IPS-18a (cell line): ENCODE data around the gene POC1A.
"Not testable (repeated sequence)": the region's sequence is repeated elsewhere in the genome, so short reads cannot be mapped to it uniquely, and the experiment has no call there.

Experiments
- H3K27ac ChIP-seq: one replicate; pipeline ENCODE4 v1.5.1; 2013; ENCODE audit warnings: low read length
- H3K27me3 ChIP-seq: one replicate; pipeline ENCODE4 v1.6.1; 2013; ENCODE audit warnings: mild to moderate bottlenecking, low read length; ENCODE audit not compliant: control insufficient read depth, insufficient read depth
- H3K36me3 ChIP-seq: one replicate; pipeline ENCODE4 v1.6.1; 2013; ENCODE audit warnings: low read depth, low read length; ENCODE audit not compliant: control insufficient read depth
- H3K4me1 ChIP-seq: one replicate; pipeline ENCODE4 v1.6.1; 2013; ENCODE audit warnings: low read depth, low read length; ENCODE audit not compliant: control insufficient read depth
- H3K4me3 ChIP-seq: one replicate; pipeline ENCODE4 v1.5.1; 2013; ENCODE audit warnings: low read length
- H3K9ac ChIP-seq: one replicate; pipeline ENCODE4 v1.6.1; 2013; ENCODE audit warnings: mild to moderate bottlenecking, low read length, moderate library complexity
- H3K9me3 ChIP-seq: one replicate; pipeline ENCODE4 v1.6.1; 2013; ENCODE audit warnings: low read depth, low read length; ENCODE audit not compliant: control insufficient read depth

POC1A gene

DNA sequence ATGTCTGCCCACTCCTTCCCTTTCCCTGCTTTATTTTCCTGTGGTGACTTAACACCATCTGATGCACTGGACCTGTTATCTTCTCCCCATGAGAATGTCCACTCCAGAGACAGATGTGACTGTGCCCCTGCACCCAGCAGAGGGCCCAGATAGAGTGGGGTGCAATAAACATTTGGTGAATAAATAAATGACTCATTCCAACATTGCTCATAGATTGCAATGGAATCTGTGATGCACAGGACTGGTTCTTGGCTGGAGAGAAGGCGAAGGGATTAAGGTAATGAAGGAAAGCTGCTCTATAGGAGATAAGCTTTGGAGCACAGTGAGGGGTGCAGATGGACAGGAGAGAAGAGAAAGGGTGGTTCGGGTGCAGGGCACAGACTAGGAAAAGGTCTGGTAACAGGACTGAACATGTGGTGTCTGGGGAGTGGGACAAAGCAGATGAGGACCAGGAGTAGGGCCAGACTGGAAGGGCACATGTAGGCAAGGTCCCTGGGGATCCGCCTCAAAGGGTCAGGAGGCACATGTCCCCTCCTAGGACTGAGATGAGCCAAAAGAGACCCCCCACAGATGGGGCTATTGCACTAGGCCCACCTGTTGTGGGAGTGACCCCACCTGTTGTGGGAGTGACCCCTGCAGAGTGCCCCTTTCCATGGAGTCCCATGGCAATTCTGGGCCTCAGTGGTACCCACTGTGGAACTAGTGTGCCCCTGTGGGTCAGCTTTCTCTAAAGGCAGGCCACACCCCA is 17.5 kb upstream of the POC1A start:
- H3K4me1 ChIP-seq = peaks cover 10% of the 10 kb centered on the region
- H3K9ac ChIP-seq = no peak overlapping the region
- no peak overlapping the region for H3K4me3 ChIP-seq
- no peaks in the 10 kb centered on the region for H3K36me3 ChIP-seq
- no peaks in the 10 kb centered on the region for H3K9me3 ChIP-seq
- no peaks in the 10 kb centered on the region for H3K27me3 ChIP-seq
- no peak overlapping the region for H3K27ac ChIP-seq

DNA sequence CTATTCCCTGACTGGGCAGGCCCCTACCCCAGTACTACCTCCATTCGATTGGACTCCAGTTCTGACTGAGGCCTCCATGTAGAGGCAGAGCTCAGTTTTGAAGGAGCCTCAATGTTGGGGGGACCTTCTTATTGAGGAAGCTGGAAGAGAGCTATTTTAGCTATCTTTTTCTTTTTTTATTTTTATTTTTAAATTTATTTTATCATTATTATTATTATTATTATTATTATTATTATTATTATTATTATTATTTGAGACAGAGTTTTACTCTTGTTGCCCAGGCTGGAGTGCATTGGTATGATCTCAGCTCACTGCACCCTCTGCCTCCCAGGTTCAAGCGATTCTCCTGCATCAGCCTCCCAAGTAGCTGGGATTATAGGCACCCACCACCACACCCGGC is 16.0 kb upstream of the POC1A start:
- not testable (repeated sequence) for H3K9me3 ChIP-seq, H3K4me3 ChIP-seq, H3K27me3 ChIP-seq, H3K9ac ChIP-seq, H3K27ac ChIP-seq, H3K36me3 ChIP-seq
- H3K4me1 ChIP-seq = peaks cover 10% of the 10 kb centered on the region

DNA sequence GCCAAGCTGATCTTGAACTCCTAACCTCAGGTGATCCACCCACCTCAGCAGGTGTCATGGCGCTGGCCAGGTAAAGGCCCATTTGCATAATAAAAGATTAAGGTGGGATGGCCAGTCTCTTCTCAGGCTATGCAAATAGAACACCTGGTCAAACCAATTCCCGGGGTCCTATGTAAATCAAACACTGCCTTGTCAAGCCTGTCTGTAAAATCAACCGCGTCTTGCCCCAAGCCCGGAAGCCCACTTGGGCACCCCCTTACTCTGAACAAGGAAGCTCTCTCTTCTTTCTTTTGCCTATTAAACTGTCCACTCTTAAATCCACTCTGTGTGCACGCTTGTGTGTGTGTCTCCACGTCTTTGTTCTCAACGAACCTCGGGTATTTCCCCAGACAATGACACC is 13.0 kb upstream of the POC1A start:
- no peaks in the 10 kb centered on the region for H3K27me3 ChIP-seq
- H3K9ac ChIP-seq = peak overlapping the region; percentile 33
- peaks cover 10% of the 10 kb centered on the region for H3K4me1 ChIP-seq
- H3K9me3 ChIP-seq = no peaks in the 10 kb centered on the region
- peak overlapping the region; percentile 48 for H3K27ac ChIP-seq
- peak overlapping the region; percentile 30 for H3K4me3 ChIP-seq
- H3K36me3 ChIP-seq = no peaks in the 10 kb centered on the region

DNA sequence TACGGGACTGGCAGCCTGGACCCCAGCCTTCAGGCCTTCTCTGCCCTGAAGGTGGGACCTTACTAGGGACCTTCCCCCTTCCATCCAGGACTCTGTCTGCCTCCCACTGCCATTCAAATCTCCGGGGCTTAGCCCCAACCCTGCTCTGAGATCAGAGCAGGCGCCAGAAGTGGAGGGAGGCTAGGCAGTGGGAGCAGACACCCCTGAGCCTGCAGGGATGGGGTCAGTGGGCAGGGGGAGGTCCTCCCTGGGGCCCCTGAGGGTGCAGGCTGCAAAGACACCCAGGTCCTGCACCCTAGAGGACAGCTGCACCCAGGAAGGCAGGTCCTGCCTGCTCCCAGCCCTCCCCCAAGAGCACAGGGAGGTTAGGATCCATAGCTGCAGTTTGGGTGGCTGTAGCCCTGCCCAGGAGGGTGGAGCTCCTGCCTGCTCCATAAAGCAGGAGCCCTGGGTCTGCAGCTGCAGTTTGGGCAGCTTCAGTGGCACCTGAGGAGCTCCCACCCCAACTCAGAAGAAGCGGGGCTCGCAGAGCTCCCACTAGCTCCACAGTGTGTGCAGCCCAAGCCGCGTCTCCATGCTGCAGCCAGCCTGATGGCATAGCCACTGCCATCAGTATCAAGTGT is 8.1 kb upstream of the POC1A start:
- Histone ChIP-seq H3K9ac (no peak overlapping the region), H3K27me3 (no peaks in the 10 kb centered on the region), H3K4me1 (peaks cover 8% of the 10 kb centered on the region), H3K4me3 (no peak overlapping the region), H3K27ac (no peak overlapping the region), H3K9me3 (no peaks in the 10 kb centered on the region), H3K36me3 (no peaks in the 10 kb centered on the region)

DNA sequence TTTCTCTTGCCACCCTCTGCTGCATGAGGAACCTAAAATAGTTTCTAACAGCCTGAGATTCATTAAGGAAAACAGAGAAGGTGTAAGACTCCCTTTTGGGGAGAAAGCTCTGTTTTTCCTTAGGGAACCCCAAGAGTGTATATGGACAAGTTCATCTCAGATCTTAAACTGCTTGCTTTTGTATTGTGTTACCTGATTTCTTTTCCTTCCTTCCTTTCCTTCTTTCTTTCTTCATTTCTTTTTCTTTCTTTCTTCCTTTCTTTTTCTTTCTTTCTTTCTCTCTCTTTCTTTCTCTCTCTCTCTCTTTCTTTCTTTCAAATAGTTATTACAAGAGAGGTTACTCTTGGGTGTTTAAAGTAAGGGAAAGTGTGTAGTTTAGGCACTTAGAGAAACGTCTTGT is 5.3 kb upstream of the POC1A start:
- Histone ChIP-seq H3K4me3 (no peak overlapping the region), H3K27me3 (no peaks in the 10 kb centered on the region), H3K9ac (no peak overlapping the region), H3K27ac (no peak overlapping the region), H3K4me1 (peaks cover 3% of the 10 kb centered on the region), H3K36me3 (no peaks in the 10 kb centered on the region), H3K9me3 (no peaks in the 10 kb centered on the region)

DNA sequence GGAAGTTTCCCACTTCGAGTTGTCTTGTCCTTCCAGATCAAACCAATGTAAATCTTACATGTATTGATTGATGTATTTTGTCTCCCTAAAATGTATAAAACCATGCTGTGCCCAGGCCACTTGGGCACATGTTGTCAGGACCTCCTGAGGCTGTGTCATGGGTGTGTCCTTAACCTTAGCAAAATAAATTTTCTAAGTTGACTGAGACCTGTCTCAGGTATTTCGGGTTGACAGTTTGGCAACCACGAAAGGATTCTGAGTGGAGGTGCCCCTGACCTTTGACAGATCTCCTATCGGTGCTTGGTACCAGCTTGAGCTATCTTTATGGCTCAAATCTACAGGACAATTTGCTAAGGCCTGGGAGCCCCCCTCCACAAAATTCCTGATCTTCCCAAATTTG is 1.7 kb upstream of the POC1A start:
- Histone ChIP-seq H3K4me1 (peaks cover 3% of the 10 kb centered on the region), H3K4me3 (no peak overlapping the region), H3K27ac (no peak overlapping the region), H3K9me3 (no peaks in the 10 kb centered on the region), H3K27me3 (no peaks in the 10 kb centered on the region), H3K36me3 (no peaks in the 10 kb centered on the region), H3K9ac (no peak overlapping the region)

DNA sequence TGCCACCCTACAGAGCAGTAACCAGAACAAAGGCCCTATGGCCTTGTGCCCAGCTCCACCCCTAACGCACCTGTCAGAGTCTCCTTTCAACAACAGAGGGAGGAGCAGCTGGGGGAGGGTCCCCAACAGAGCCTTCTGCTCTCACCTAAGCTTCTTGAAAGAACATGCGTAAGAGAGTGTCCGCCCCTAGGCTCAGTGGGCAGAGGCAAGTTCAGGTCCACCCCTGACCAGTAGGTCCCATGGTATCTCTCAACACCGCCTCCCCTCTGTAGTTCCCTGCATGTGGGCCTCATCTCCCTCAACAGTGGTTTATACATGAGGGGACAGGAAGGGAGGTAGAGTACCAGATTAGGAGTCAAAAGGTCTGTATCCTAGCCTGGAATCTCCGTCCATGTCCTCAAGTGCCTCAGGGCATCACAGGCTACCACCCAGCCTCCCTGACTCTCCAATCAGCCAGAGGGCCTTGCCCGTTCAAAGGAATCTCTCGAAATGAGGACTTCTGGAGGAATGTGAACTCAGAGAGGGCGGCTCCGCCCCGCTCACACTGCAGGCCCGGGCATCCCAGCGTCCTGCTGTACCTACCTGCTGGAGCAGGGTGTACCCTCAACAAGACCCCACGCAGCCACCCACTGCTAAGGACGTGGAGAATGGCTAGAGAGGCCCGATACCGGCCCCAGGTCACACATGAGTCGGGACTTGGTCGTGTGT is 680 bp downstream of the POC1A start:
- H3K36me3 ChIP-seq = peaks cover 14% of the 10 kb centered on the region
- no peaks in the 10 kb centered on the region for H3K27me3 ChIP-seq
- H3K27ac ChIP-seq = peak overlapping the region; percentile 18
- peak overlapping the region; percentile 81 for H3K4me3 ChIP-seq
- H3K9ac ChIP-seq = peak overlapping the region; percentile 68
- H3K9me3 ChIP-seq = no peaks in the 10 kb centered on the region
- peaks cover 3% of the 10 kb centered on the region for H3K4me1 ChIP-seq

DNA sequence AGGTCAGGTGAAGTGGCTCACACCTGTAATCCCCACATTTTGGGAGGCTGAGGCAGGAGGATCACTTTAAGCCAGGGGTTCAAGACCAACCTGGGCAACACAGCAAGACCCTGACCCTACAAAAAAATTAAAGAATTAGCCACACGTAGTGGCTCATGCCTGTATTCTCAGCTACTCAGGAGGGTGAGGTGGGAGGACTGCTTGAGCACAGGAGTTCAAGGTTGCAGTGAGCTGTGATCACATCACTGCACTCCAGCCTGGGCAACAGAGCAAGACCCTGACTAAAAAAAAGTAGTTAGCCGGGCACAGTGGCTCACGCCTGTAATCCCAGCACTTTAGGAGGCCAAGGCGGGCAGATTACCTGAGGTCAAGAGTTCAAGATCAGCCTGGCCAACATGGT is 2.2 kb downstream of the POC1A start:
- not testable (repeated sequence) for H3K4me1 ChIP-seq, H3K4me3 ChIP-seq, H3K27me3 ChIP-seq, H3K9ac ChIP-seq, H3K9me3 ChIP-seq, H3K27ac ChIP-seq
- peaks cover 20% of the 10 kb centered on the region for H3K36me3 ChIP-seq

DNA sequence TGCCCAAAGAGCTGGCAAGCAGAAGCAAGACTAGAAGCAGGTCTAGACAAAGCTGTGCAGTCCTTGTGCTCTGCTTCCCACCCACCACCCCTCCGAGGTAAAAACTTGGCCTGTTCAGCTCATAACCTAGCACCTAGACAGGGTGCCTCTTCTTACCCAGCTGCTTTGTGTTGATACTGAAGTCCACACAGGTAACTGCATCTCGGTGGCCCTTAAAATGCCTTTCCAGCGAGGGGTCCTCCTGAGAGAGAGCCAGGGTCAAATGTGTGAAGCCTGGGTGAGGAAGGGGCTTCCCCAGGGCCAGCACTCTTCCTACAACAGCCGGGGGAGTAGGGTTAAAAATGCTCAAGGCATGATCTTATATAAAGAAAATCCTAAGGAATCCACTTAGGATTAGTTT is 3.4 kb downstream of the POC1A start:
- Histone ChIP-seq H3K4me3 (no peak overlapping the region), H3K27ac (no peak overlapping the region), H3K9me3 (no peaks in the 10 kb centered on the region), H3K27me3 (no peaks in the 10 kb centered on the region), H3K9ac (no peak overlapping the region), H3K36me3 (peaks cover 32% of the 10 kb centered on the region), H3K4me1 (peaks cover 3% of the 10 kb centered on the region)

DNA sequence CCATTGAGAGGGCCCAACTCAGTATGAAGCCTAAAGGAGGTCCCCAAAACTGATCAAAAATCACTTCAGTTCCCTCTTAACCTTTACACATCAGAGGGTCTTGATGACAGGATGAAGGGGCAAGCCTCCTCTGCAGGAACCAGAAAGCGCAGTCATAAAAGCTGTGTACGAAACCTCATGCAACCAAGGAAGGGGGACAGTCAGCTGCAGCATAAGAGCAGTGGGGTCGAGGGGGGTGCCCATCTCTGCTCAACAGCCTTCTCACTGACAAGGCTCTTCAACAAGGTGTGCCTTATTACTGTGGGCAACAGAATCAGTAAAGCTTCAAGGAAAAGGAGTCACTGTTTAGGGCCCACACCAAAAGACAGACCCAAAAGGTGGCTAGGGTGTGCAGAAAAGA is 3.9 kb downstream of the POC1A start:
- Histone ChIP-seq H3K27me3 (no peaks in the 10 kb centered on the region), H3K4me3 (no peak overlapping the region), H3K4me1 (peaks cover 3% of the 10 kb centered on the region), H3K36me3 (peaks cover 37% of the 10 kb centered on the region), H3K9me3 (no peaks in the 10 kb centered on the region), H3K9ac (no peak overlapping the region), H3K27ac (no peak overlapping the region)

DNA sequence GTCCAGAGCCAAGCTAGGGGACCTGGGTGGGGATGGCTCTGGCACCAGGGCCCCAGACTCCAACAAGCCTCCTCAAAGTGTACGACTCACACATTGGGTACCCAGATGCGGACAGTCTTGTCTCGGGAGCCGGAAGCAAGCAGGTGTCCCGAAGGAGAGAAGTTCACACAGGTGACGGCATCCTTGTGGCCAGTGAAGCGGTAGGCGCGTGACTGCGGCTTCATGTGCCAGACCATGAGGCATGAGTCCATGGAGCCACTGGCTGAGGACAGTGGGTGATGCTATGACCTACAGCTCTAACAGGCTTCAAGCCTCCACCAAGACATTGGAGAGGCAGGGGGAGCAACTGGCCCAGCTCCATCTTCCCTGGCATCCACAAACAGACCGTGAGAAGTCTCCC is 4.5 kb downstream of the POC1A start:
- Histone ChIP-seq H3K36me3 (peaks cover 39% of the 10 kb centered on the region), H3K9me3 (no peaks in the 10 kb centered on the region), H3K4me1 (peaks cover under 1% of the 10 kb centered on the region), H3K4me3 (no peak overlapping the region), H3K27me3 (no peaks in the 10 kb centered on the region), H3K27ac (no peak overlapping the region), H3K9ac (no peak overlapping the region)
